WTC11 (cell line): Measurements from ENCODE around the gene NCF2. TPM values are rescaled to one million over a fixed set of nuclear protein-coding genes. Genes with fewer than 3 reads are reported as not detected.

ENCODE experiments used
- ELF4 ChIP-seq: sonication (generic); formaldehyde crosslinking; IDR thresholded peaks from 2 replicates; pipeline ENCODE4 v1.8.1; 2022; ENCODE audit warnings: low read depth, mild to moderate bottlenecking, moderate library complexity, missing genetic modification reagents
- ESRRA ChIP-seq: sonication (generic); formaldehyde crosslinking; IDR thresholded peaks from 2 replicates; pipeline ENCODE4 v1.8.1; 2022; ENCODE audit warnings: mild to moderate bottlenecking, missing genetic modification reagents, borderline replicate concordance
- GTF2I ChIP-seq: fragments of 250-450 bp; sonication (Bioruptor Pico); conservative IDR thresholded peaks from 2 replicates; pipeline ENCODE4 v1.4.0; 2021; ENCODE audit warnings: mild to moderate bottlenecking
- JUN ChIP-seq: sonication (generic); formaldehyde crosslinking; IDR thresholded peaks from 2 replicates; pipeline ENCODE4 v1.8.0; 2023; ENCODE audit warnings: mild to moderate bottlenecking, missing genetic modification reagents
- NR1H2 ChIP-seq: sonication (generic); formaldehyde crosslinking; IDR thresholded peaks from 2 replicates; pipeline ENCODE4 v1.9.0; 2021; ENCODE audit warnings: mild to moderate bottlenecking, moderate library complexity, missing genetic modification reagents
- NR2C2 ChIP-seq: sonication (generic); formaldehyde crosslinking; IDR thresholded peaks from 2 replicates; pipeline ENCODE4 v1.8.0; 2022; ENCODE audit warnings: mild to moderate bottlenecking, missing genetic modification reagents
- RELA ChIP-seq: sonication (generic); formaldehyde crosslinking; IDR thresholded peaks from 2 replicates; pipeline ENCODE4 v1.8.1; 2022; ENCODE audit warnings: missing genetic modification reagents, mild to moderate bottlenecking, borderline replicate concordance
- ZNF121 ChIP-seq: sonication (generic); formaldehyde crosslinking; IDR thresholded peaks from 2 replicates; pipeline ENCODE4 v1.8.0; 2023; ENCODE audit warnings: missing genetic modification reagents
- ZNF219 ChIP-seq: sonication (generic); formaldehyde crosslinking; IDR thresholded peaks from 2 replicates; pipeline ENCODE4 v1.8.0; 2023; ENCODE audit warnings: missing genetic modification reagents, mild to moderate bottlenecking, borderline replicate concordance
- ZNF317 ChIP-seq: sonication (generic); formaldehyde crosslinking; IDR thresholded peaks from 2 replicates; pipeline ENCODE4 v1.8.1; 2023; ENCODE audit warnings: low read depth, mild to moderate bottlenecking, moderate library complexity, missing genetic modification reagents, borderline replicate concordance
- ZNF423 ChIP-seq: fragments of 250-450 bp; sonication (Bioruptor Pico); IDR thresholded peaks from 2 replicates; pipeline ENCODE4 v2.1.2; 2022; ENCODE audit warnings: mild to moderate bottlenecking, moderate library complexity
- total RNA-seq: library from RNA; stranded (reverse); gene quantifications from 3 replicates; pipeline ENCODE4 v1.2.3, GENCODE V29; 2021
- TF ChIP-seq, protein P1 (sequence below): sonication (generic); formaldehyde crosslinking; IDR thresholded peaks from 2 replicates; pipeline ENCODE4 v1.8.1; 2023; ENCODE audit warnings: mild to moderate bottlenecking, missing genetic modification reagents, borderline replicate concordance
- TF ChIP-seq, protein P2 (sequence below): fragments of 200-600 bp; IDR thresholded peaks from 2 replicates; pipeline ENCODE4 v1.8.0; 2022; ENCODE audit warnings: antibody characterized with exemption
- TF ChIP-seq, protein P3 (sequence below): sonication (generic); formaldehyde crosslinking; IDR thresholded peaks from 2 replicates; pipeline ENCODE4 v1.8.1; 2022; ENCODE audit warnings: mild to moderate bottlenecking, missing genetic modification reagents, moderate library complexity, borderline replicate concordance
- TF ChIP-seq, protein P4 (sequence below): sonication (generic); formaldehyde crosslinking; IDR thresholded peaks from 2 replicates; pipeline ENCODE4 v1.8.0; 2022; ENCODE audit warnings: missing genetic modification reagents
- TF ChIP-seq, protein P5 (sequence below): sonication (generic); formaldehyde crosslinking; IDR thresholded peaks from 2 replicates; pipeline ENCODE4 v1.8.0; 2023; ENCODE audit warnings: mild to moderate bottlenecking, missing genetic modification reagents
- TF ChIP-seq, protein P6 (sequence below): sonication (generic); formaldehyde crosslinking; IDR thresholded peaks from 2 replicates; pipeline ENCODE4 v1.8.0; 2022; ENCODE audit warnings: mild to moderate bottlenecking, missing genetic modification reagents
- TF ChIP-seq, protein P7 (sequence below): sonication (generic); formaldehyde crosslinking; IDR thresholded peaks from 2 replicates; pipeline ENCODE4 v1.8.1; 2022; ENCODE audit warnings: low read depth, mild to moderate bottlenecking, moderate library complexity, missing genetic modification reagents, borderline replicate concordance
- TF ChIP-seq, protein P8 (sequence below): sonication (generic); formaldehyde crosslinking; IDR thresholded peaks from 2 replicates; pipeline ENCODE4 v1.8.0; 2022; ENCODE audit warnings: mild to moderate bottlenecking, missing genetic modification reagents

Gene NCF2
- total RNA-seq, 1 experiment from 2014 or later, result 0.52 TPM

DNA sequence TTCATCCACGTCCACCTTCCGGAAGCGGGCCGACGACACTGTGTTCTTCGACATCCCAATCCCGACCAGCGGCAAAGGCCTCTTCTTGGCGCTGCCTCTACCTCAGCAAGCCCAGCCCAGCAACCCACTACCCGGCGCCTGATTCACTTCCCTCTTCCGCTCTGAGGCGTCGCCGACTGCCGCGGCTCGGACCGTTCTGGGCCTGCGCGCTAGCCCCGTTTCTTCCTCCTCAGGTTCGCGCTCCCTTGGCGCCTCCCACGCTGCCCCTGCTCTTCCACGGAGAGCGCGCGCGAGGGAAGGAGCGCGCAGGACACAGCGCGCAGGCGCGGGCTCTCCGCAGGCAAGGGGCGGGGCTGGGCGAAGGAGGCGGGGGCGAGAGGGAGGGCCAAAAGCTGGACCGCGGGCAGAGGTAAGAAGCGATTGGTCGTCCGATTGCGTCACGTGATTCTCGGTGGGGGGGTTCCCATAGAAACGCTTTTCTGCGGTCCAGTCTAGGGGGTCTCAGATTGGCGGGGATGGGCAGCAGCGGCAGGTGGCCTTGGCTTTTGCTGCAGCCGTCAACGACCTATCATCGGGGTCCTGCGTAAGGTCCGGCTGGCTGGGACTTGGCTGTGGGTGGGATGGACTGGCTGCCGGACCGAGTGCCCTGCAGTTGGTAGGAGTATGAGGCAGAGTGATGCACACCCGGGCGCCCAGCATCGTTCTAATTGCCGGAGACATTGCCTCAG is 45.5 kb upstream of the NCF2 start, which contains the start of gene ARPC5 (continued):
- TF ChIP-seq, protein P1, sequence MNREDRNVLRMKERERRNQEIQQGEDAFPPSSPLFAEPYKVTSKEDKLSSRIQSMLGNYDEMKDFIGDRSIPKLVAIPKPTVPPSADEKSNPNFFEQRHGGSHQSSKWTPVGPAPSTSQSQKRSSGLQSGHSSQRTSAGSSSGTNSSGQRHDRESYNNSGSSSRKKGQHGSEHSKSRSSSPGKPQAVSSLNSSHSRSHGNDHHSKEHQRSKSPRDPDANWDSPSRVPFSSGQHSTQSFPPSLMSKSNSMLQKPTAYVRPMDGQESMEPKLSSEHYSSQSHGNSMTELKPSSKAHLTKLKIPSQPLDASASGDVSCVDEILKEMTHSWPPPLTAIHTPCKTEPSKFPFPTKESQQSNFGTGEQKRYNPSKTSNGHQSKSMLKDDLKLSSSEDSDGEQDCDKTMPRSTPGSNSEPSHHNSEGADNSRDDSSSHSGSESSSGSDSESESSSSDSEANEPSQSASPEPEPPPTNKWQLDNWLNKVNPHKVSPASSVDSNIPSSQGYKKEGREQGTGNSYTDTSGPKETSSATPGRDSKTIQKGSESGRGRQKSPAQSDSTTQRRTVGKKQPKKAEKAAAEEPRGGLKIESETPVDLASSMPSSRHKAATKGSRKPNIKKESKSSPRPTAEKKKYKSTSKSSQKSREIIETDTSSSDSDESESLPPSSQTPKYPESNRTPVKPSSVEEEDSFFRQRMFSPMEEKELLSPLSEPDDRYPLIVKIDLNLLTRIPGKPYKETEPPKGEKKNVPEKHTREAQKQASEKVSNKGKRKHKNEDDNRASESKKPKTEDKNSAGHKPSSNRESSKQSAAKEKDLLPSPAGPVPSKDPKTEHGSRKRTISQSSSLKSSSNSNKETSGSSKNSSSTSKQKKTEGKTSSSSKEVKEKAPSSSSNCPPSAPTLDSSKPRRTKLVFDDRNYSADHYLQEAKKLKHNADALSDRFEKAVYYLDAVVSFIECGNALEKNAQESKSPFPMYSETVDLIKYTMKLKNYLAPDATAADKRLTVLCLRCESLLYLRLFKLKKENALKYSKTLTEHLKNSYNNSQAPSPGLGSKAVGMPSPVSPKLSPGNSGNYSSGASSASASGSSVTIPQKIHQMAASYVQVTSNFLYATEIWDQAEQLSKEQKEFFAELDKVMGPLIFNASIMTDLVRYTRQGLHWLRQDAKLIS (CRISPR knock-in tag), result no peak
- TF ChIP-seq, protein P2, sequence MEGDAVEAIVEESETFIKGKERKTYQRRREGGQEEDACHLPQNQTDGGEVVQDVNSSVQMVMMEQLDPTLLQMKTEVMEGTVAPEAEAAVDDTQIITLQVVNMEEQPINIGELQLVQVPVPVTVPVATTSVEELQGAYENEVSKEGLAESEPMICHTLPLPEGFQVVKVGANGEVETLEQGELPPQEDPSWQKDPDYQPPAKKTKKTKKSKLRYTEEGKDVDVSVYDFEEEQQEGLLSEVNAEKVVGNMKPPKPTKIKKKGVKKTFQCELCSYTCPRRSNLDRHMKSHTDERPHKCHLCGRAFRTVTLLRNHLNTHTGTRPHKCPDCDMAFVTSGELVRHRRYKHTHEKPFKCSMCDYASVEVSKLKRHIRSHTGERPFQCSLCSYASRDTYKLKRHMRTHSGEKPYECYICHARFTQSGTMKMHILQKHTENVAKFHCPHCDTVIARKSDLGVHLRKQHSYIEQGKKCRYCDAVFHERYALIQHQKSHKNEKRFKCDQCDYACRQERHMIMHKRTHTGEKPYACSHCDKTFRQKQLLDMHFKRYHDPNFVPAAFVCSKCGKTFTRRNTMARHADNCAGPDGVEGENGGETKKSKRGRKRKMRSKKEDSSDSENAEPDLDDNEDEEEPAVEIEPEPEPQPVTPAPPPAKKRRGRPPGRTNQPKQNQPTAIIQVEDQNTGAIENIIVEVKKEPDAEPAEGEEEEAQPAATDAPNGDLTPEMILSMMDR, result no peak
- no peak for TF ChIP-seq ZNF423 (CRISPR knock-in tag)
- TF ChIP-seq, protein P3, sequence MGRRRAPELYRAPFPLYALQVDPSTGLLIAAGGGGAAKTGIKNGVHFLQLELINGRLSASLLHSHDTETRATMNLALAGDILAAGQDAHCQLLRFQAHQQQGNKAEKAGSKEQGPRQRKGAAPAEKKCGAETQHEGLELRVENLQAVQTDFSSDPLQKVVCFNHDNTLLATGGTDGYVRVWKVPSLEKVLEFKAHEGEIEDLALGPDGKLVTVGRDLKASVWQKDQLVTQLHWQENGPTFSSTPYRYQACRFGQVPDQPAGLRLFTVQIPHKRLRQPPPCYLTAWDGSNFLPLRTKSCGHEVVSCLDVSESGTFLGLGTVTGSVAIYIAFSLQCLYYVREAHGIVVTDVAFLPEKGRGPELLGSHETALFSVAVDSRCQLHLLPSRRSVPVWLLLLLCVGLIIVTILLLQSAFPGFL (CRISPR knock-in tag), result no peak
- TF ChIP-seq ZNF317 (CRISPR knock-in tag), result no peak
- no peak for TF ChIP-seq NR2C2 (CRISPR knock-in tag)
- TF ChIP-seq GTF2I (CRISPR knock-in tag), result no peak
- TF ChIP-seq, protein P4, sequence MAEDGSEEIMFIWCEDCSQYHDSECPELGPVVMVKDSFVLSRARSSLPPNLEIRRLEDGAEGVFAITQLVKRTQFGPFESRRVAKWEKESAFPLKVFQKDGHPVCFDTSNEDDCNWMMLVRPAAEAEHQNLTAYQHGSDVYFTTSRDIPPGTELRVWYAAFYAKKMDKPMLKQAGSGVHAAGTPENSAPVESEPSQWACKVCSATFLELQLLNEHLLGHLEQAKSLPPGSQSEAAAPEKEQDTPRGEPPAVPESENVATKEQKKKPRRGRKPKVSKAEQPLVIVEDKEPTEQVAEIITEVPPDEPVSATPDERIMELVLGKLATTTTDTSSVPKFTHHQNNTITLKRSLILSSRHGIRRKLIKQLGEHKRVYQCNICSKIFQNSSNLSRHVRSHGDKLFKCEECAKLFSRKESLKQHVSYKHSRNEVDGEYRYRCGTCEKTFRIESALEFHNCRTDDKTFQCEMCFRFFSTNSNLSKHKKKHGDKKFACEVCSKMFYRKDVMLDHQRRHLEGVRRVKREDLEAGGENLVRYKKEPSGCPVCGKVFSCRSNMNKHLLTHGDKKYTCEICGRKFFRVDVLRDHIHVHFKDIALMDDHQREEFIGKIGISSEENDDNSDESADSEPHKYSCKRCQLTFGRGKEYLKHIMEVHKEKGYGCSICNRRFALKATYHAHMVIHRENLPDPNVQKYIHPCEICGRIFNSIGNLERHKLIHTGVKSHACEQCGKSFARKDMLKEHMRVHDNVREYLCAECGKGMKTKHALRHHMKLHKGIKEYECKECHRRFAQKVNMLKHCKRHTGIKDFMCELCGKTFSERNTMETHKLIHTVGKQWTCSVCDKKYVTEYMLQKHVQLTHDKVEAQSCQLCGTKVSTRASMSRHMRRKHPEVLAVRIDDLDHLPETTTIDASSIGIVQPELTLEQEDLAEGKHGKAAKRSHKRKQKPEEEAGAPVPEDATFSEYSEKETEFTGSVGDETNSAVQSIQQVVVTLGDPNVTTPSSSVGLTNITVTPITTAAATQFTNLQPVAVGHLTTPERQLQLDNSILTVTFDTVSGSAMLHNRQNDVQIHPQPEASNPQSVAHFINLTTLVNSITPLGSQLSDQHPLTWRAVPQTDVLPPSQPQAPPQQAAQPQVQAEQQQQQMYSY (CRISPR knock-in tag), result no peak
- TF ChIP-seq, protein P5, sequence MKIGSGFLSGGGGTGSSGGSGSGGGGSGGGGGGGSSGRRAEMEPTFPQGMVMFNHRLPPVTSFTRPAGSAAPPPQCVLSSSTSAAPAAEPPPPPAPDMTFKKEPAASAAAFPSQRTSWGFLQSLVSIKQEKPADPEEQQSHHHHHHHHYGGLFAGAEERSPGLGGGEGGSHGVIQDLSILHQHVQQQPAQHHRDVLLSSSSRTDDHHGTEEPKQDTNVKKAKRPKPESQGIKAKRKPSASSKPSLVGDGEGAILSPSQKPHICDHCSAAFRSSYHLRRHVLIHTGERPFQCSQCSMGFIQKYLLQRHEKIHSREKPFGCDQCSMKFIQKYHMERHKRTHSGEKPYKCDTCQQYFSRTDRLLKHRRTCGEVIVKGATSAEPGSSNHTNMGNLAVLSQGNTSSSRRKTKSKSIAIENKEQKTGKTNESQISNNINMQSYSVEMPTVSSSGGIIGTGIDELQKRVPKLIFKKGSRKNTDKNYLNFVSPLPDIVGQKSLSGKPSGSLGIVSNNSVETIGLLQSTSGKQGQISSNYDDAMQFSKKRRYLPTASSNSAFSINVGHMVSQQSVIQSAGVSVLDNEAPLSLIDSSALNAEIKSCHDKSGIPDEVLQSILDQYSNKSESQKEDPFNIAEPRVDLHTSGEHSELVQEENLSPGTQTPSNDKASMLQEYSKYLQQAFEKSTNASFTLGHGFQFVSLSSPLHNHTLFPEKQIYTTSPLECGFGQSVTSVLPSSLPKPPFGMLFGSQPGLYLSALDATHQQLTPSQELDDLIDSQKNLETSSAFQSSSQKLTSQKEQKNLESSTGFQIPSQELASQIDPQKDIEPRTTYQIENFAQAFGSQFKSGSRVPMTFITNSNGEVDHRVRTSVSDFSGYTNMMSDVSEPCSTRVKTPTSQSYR (CRISPR knock-in tag), result no peak; the same call in 1 of the 2 replicates
- no peak for TF ChIP-seq NR1H2 (CRISPR knock-in tag)
- TF ChIP-seq, protein P6, sequence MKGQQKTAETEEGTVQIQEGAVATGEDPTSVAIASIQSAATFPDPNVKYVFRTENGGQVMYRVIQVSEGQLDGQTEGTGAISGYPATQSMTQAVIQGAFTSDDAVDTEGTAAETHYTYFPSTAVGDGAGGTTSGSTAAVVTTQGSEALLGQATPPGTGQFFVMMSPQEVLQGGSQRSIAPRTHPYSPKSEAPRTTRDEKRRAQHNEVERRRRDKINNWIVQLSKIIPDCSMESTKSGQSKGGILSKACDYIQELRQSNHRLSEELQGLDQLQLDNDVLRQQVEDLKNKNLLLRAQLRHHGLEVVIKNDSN (CRISPR knock-in tag), result peak; percentile 96
- TF ChIP-seq JUN (CRISPR knock-in tag), result no peak
- TF ChIP-seq ZNF121 (CRISPR knock-in tag), result no peak
- no peak for TF ChIP-seq ZNF219 (CRISPR knock-in tag)
- TF ChIP-seq, protein P7, sequence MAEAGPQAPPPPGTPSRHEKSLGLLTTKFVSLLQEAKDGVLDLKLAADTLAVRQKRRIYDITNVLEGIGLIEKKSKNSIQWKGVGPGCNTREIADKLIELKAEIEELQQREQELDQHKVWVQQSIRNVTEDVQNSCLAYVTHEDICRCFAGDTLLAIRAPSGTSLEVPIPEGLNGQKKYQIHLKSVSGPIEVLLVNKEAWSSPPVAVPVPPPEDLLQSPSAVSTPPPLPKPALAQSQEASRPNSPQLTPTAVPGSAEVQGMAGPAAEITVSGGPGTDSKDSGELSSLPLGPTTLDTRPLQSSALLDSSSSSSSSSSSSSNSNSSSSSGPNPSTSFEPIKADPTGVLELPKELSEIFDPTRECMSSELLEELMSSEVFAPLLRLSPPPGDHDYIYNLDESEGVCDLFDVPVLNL, result 0 out of 2 replicates have a peak, but pooled peaks have one; percentile 24
- no peak for TF ChIP-seq RELA (CRISPR knock-in tag)
- TF ChIP-seq, protein P8, sequence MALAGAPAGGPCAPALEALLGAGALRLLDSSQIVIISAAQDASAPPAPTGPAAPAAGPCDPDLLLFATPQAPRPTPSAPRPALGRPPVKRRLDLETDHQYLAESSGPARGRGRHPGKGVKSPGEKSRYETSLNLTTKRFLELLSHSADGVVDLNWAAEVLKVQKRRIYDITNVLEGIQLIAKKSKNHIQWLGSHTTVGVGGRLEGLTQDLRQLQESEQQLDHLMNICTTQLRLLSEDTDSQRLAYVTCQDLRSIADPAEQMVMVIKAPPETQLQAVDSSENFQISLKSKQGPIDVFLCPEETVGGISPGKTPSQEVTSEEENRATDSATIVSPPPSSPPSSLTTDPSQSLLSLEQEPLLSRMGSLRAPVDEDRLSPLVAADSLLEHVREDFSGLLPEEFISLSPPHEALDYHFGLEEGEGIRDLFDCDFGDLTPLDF (CRISPR knock-in tag), result no peak
- TF ChIP-seq ESRRA (CRISPR knock-in tag), result no peak
- TF ChIP-seq ELF4 (CRISPR knock-in tag), result no peak
